CD4-positive, alpha-beta T cell treated with Interleukin-10 for 1 hour (primary cell): Measurements from ENCODE around the gene MEGF11.

Source experiments
- DNase-seq: peaks from one replicate; pipeline ENCODE4 v3.0.0-alpha.2; 2020

MEGF11 gene

GRCh38 chr15:66165856-66166255, 87.7 kb downstream of the MEGF11 start:
- no peak for DNase-seq

- no peak for DNase-seq
These were observed 88.8 kb downstream of the MEGF11 start for GRCh38 chr15:66164788-66165187.

- no peak for DNase-seq
These were observed 90.0 kb downstream of the MEGF11 start for GRCh38 chr15:66163553-66163952.

GRCh38 chr15:66162286-66162685, 91.3 kb downstream of the MEGF11 start:
- DNase-seq: no peak

- DNase-seq: no peak
These were observed 91.9 kb downstream of the MEGF11 start for GRCh38 chr15:66161575-66162118.

GRCh38 chr15:66161108-66161507, 92.4 kb downstream of the MEGF11 start:
- no peak for DNase-seq

GRCh38 chr15:66157507-66157906, 96.0 kb downstream of the MEGF11 start:
- no peak for DNase-seq

- no peak for DNase-seq
These were observed 97.1 kb downstream of the MEGF11 start for GRCh38 chr15:66156310-66156975.

- no peak for DNase-seq
These were observed 98.5 kb downstream of the MEGF11 start for GRCh38 chr15:66155065-66155464.

- DNase-seq: no peak
These were observed 99.0 kb downstream of the MEGF11 start for GRCh38 chr15:66154581-66154980.

- no peak for DNase-seq
These were observed 99.8 kb downstream of the MEGF11 start for GRCh38 chr15:66153549-66154415.

GRCh38 chr15:66152650-66153049, 100.9 kb downstream of the MEGF11 start:
- DNase-seq: no peak

GRCh38 chr15:66151809-66152208, 101.7 kb downstream of the MEGF11 start:
- no peak for DNase-seq

GRCh38 chr15:66149871-66150270, 103.7 kb downstream of the MEGF11 start:
- DNase-seq: no peak

GRCh38 chr15:66148187-66148586, 105.4 kb downstream of the MEGF11 start:
- no peak for DNase-seq

- no peak for DNase-seq
These were observed 106.1 kb downstream of the MEGF11 start for GRCh38 chr15:66147440-66147839.

- no peak for DNase-seq
These were observed 107.8 kb downstream of the MEGF11 start for GRCh38 chr15:66145726-66146182.

GRCh38 chr15:66144978-66145725, 108.4 kb downstream of the MEGF11 start:
- no peak for DNase-seq

GRCh38 chr15:66142285-66142684, 111.3 kb downstream of the MEGF11 start:
- no peak for DNase-seq

- DNase-seq: no peak
These were observed 113.9 kb downstream of the MEGF11 start for GRCh38 chr15:66139591-66140207.

GRCh38 chr15:66138892-66139590, 114.5 kb downstream of the MEGF11 start:
- DNase-seq: no peak
